ENCODE measurements around the gene KRTAP10-10.

Gene KRTAP10-10

DNA sequence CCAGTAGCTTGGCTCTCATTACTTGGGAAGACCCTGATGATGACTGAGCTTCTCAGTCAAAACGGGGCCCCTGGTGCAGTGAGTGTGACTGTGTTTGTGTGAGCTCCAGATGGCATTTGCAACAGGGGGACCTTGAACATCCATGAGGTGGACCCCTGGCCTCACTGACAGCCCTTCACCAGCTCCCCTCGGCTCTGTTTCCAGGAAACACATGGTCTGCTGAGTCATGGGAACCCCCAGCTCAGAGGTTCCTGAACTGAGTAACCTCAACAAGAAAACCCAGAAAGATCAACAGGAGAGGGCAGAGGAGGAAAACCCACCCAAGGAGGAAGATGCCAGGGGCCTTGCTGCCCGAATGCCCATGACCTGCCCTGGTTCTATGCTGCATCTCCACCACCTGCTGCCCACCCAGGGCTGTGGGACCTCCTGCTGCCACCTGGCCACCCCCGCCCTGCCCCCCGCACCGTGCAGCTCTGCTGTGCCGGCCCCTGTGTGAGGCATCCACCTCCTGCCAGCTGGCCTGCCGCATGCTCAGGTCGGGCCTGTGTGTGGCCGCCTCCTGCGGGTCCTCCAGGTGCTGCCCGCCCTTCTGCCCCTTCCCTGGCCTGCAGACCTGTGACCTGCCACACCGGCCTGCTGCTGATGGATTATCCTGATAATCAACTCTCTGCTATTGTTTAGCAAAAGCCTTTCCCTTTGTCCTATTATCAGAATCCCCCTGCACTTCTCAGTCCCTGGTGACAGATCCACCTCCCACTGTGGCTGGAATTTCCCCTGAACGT, 49.0 kb downstream of the KRTAP10-10 start:
- no peak for DNase-seq

- DNase-seq = no peak
Observed at GRCh38 chr21:44686843-44687561, 49.8 kb downstream of the KRTAP10-10 start.

DNA sequence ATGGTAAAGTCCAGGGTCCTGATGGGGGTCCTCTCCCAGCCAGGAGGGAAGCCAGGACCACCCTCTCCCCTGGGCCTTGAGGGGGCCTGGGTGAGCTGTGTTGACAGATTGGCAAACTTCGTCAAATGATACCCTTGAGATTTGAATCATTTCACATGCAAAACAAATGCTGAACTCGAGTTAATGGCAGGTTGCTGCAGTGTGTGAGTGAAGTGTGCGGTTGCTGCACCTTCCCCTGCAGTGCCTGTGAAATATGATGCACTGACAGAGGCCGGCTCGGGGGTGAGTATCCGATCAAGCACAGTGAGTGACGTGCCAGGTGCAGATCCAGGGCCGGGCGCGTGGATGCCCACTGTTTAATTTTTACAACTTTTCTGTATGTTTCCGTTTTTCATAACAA, 50.5 kb downstream of the KRTAP10-10 start:
- no peak for DNase-seq
